ELF-1 (cell line): ENCODE data around the gene SPRED1.

Source experiments
- DNase-seq: peaks from one replicate; pipeline ENCODE4 v3.0.0-alpha.2; 2016; ENCODE audit warnings: low read depth, low spot score

Gene SPRED1

GRCh38 chr15:38354315-38354929, 101.8 kb downstream of the SPRED1 start:
- DNase-seq = peak; percentile 21

- DNase-seq = no peak
Observed at GRCh38 chr15:38362355-38362754, 109.7 kb downstream of the SPRED1 start.

- no peak for DNase-seq
Observed at GRCh38 chr15:38367476-38367875, 114.8 kb downstream of the SPRED1 start.

- DNase-seq = no peak
Observed at GRCh38 chr15:38369936-38370478, 117.4 kb downstream of the SPRED1 start.

GRCh38 chr15:38373016-38373415, 120.4 kb downstream of the SPRED1 start:
- no peak for DNase-seq

- no peak for DNase-seq
Observed at GRCh38 chr15:38374029-38374428, 121.4 kb downstream of the SPRED1 start.

GRCh38 chr15:38374556-38374955, 121.9 kb downstream of the SPRED1 start:
- no peak for DNase-seq

GRCh38 chr15:38376081-38376480, 123.4 kb downstream of the SPRED1 start:
- DNase-seq = no peak

- no peak for DNase-seq
Observed at GRCh38 chr15:38377636-38378035, 125.0 kb downstream of the SPRED1 start.

- no peak for DNase-seq
Observed at GRCh38 chr15:38378161-38378560, 125.5 kb downstream of the SPRED1 start.

GRCh38 chr15:38389924-38390542, 137.4 kb downstream of the SPRED1 start:
- peak; percentile 42 for DNase-seq

- no peak for DNase-seq
Observed at GRCh38 chr15:38391191-38391590, 138.6 kb downstream of the SPRED1 start.

GRCh38 chr15:38398134-38398533, 145.5 kb downstream of the SPRED1 start:
- DNase-seq = no peak

- no peak for DNase-seq
Observed at GRCh38 chr15:38401106-38401505, 148.5 kb downstream of the SPRED1 start.

- DNase-seq = no peak
Observed at GRCh38 chr15:38401701-38402100, 149.1 kb downstream of the SPRED1 start.

GRCh38 chr15:38406436-38406835, 153.8 kb downstream of the SPRED1 start:
- no peak for DNase-seq
